H9 (cell line): ENCODE measurements around the gene SLCO6A1. TPM values are rescaled to one million over a fixed set of nuclear protein-coding genes. Genes with fewer than 3 reads are reported as not detected.

Experiments used
- DNase-seq: peaks from one replicate; pipeline ENCODE4 v3.0.0-alpha.2; 2017
- H2AFZ ChIP-seq: one replicate; pipeline ENCODE4 v1.6.1; 2013; ENCODE audit warnings: mild to moderate bottlenecking, low read length, control low read depth, moderate library complexity
- H2AK5ac ChIP-seq: 2 replicates; pipeline ENCODE4 v1.6.1; 2013; ENCODE audit warnings: low read length, control low read depth, mixed read lengths; ENCODE audit not compliant: insufficient read length
- H2BK120ac ChIP-seq: one replicate; pipeline ENCODE4 v1.6.1; 2013; ENCODE audit warnings: low read depth, mild to moderate bottlenecking, low read length, control low read depth, inconsistent platforms; ENCODE audit not compliant: poor library complexity, severe bottlenecking
- H2BK12ac ChIP-seq: 2 replicates; pipeline ENCODE4 v1.6.1; 2013; ENCODE audit warnings: low read length, control low read depth, mixed read lengths, low read depth; ENCODE audit not compliant: insufficient read length
- H2BK15ac ChIP-seq: 2 replicates; pipeline ENCODE4 v1.6.1; 2013; ENCODE audit warnings: low read depth, low read length, control low read depth
- H2BK20ac ChIP-seq: one replicate; pipeline ENCODE4 v1.6.1; 2013; ENCODE audit warnings: low read depth, mild to moderate bottlenecking, low read length, control low read depth, inconsistent platforms; ENCODE audit not compliant: poor library complexity, severe bottlenecking
- H2BK5ac ChIP-seq: 2 replicates; pipeline ENCODE4 v1.6.1; 2013; ENCODE audit warnings: low read length, control low read depth, mixed read lengths; ENCODE audit not compliant: insufficient read length
- H3K14ac ChIP-seq: 2 replicates; pipeline ENCODE4 v1.6.1; 2013; ENCODE audit warnings: low read length, control low read depth; ENCODE audit not compliant: insufficient read depth
- H3K18ac ChIP-seq: 2 replicates; pipeline ENCODE4 v1.6.1; 2013; ENCODE audit warnings: low read depth, mild to moderate bottlenecking, mixed read lengths, low read length, control low read depth; ENCODE audit not compliant: insufficient read length
- H3K23ac ChIP-seq: 2 replicates; pipeline ENCODE4 v1.6.1; 2013; ENCODE audit warnings: low read length, control low read depth, mixed read lengths, low read depth; ENCODE audit not compliant: insufficient read length
- H3K23me2 ChIP-seq: 2 replicates; pipeline ENCODE4 v1.6.1; 2013; ENCODE audit warnings: low read depth, mild to moderate bottlenecking, mixed read lengths, low read length, control low read depth; ENCODE audit not compliant: insufficient read length, poor library complexity, severe bottlenecking
- H3K27ac ChIP-seq: 2 replicates; pipeline ENCODE4 v1.5.1; 2013; ENCODE audit warnings: low read length, control low read depth, mixed read lengths, low read depth; ENCODE audit not compliant: insufficient read length
- H3K27me3 ChIP-seq: 2 replicates; pipeline ENCODE4 v1.6.1; 2013; ENCODE audit warnings: low read length, control low read depth, inconsistent platforms; ENCODE audit not compliant: insufficient read depth
- H3K4ac ChIP-seq: 2 replicates; pipeline ENCODE4 v1.6.1; 2013; ENCODE audit warnings: low read depth, mild to moderate bottlenecking, control low read depth, inconsistent platforms, low read length, moderate library complexity
- H3K4me1 ChIP-seq: 2 replicates; pipeline ENCODE4 v1.6.1; 2013; ENCODE audit warnings: low read length, control low read depth, inconsistent platforms; ENCODE audit not compliant: insufficient read depth
- H3K4me2 ChIP-seq: 2 replicates; pipeline ENCODE4 v1.6.1; 2013; ENCODE audit warnings: low read length, control low read depth, mixed read lengths; ENCODE audit not compliant: insufficient read length, insufficient read depth
- H3K56ac ChIP-seq: 2 replicates; pipeline ENCODE4 v1.6.1; 2013; ENCODE audit warnings: low read depth, mild to moderate bottlenecking, mixed read lengths, low read length, control low read depth; ENCODE audit not compliant: insufficient read length
- H3K79me1 ChIP-seq: 2 replicates; pipeline ENCODE4 v1.6.1; 2013; ENCODE audit warnings: low read depth, mild to moderate bottlenecking, moderate library complexity, low read length, control low read depth, inconsistent platforms; ENCODE audit not compliant: insufficient read depth, poor library complexity, severe bottlenecking
- H3K79me2 ChIP-seq: 2 replicates; pipeline ENCODE4 v1.6.1; 2013; ENCODE audit warnings: low read length, control low read depth, inconsistent platforms; ENCODE audit not compliant: insufficient read depth
- H3K9ac ChIP-seq: 2 replicates; pipeline ENCODE4 v1.6.1; 2013; ENCODE audit warnings: low read length, control low read depth, mixed read lengths; ENCODE audit not compliant: insufficient read length; ENCODE audit errors: extremely low read depth
- H3K9me3 ChIP-seq: one replicate; pipeline ENCODE4 v1.6.1; 2013; ENCODE audit warnings: low read depth, low read length, inconsistent platforms; ENCODE audit not compliant: control insufficient read depth
- H3T11ph ChIP-seq: one replicate; pipeline ENCODE4 v1.6.1; 2013; ENCODE audit warnings: mild to moderate bottlenecking, low read length, control low read depth, inconsistent platforms
- H4K20me1 ChIP-seq: one replicate; pipeline ENCODE4 v1.6.1; 2013; ENCODE audit not compliant: control insufficient read depth, insufficient read length, insufficient read depth
- H4K5ac ChIP-seq: 2 replicates; pipeline ENCODE4 v1.6.1; 2013; ENCODE audit warnings: low read depth, mild to moderate bottlenecking, mixed read lengths, low read length, control low read depth; ENCODE audit not compliant: insufficient read length
- H4K8ac ChIP-seq: replicated peaks from 2 replicates; pipeline ENCODE4 v1.6.1; 2013; ENCODE audit warnings: low read length, control low read depth, mixed read lengths, low read depth; ENCODE audit not compliant: insufficient read length
- H4K91ac ChIP-seq: 2 replicates; pipeline ENCODE4 v1.6.1; 2013; ENCODE audit warnings: low read depth, mild to moderate bottlenecking, moderate library complexity, mixed read lengths, low read length, control low read depth; ENCODE audit not compliant: insufficient read length
- H3K27ac Mint-ChIP-seq, 3 experiments: 2 replicates in 2 of 3; 3 replicates in 1 of 3; pipeline ENCODE4 v1.8.0; 2020 to 2021; ENCODE audit warnings: mixed read lengths in 3 of 3, mild to moderate bottlenecking in 1 of 3, moderate library complexity in 1 of 3
- H3K27me3 Mint-ChIP-seq: 2 replicates; pipeline ENCODE4 v1.8.0; 2021; ENCODE audit warnings: low read depth, mild to moderate bottlenecking, moderate library complexity, mixed read lengths
- H3K36me3 Mint-ChIP-seq, 3 experiments: 2 replicates in 2 of 3; 3 replicates in 1 of 3; pipeline ENCODE4 v1.8.0; 2020 to 2021; ENCODE audit warnings: low read depth in 3 of 3, mixed read lengths in 3 of 3; ENCODE audit not compliant: insufficient read depth in 1 of 3
- H3K4me1 Mint-ChIP-seq, 2 experiments: 2 replicates each; pipeline ENCODE4 v1.8.0; 2020; ENCODE audit warnings: mixed read lengths in 2 of 2
- H3K4me3 Mint-ChIP-seq, 2 experiments: 2 replicates in 1 of 2; 3 replicates in 1 of 2; pipeline ENCODE4 v1.8.0; 2020 to 2021; ENCODE audit warnings: mild to moderate bottlenecking in 2 of 2, mixed read lengths in 2 of 2, moderate library complexity in 1 of 2
- H3K9me3 Mint-ChIP-seq, 2 experiments: 2 replicates in 1 of 2; 3 replicates in 1 of 2; pipeline ENCODE4 v1.8.0; 2020; ENCODE audit warnings: mild to moderate bottlenecking in 2 of 2, mixed read lengths in 2 of 2, moderate library complexity in 1 of 2
- CTCF ChIP-seq: fragments of 200-600 bp; sonication (generic); conservative IDR thresholded peaks from 3 replicates; pipeline ENCODE4 v1.8.0; 2021; ENCODE audit warnings: antibody characterized with exemption, mild to moderate bottlenecking
- WGBS: extraction: QIAGEN DNeasy Blood & Tissue Kit; methylation state at CpG from one replicate; pipeline ENCODE4 v1.1.7; 2013; ENCODE audit warnings: missing lambda C conversion rate, low lambda C conversion rate, mixed read lengths; ENCODE audit not compliant: insufficient read length; ENCODE audit errors: extremely low coverage; 5-methylcytosine and 5-hydroxymethylcytosine counted together
- total RNA-seq: library from RNA; stranded (reverse); gene quantifications from 2 replicates; pipeline ENCODE4 v1.2.1, GENCODE V29; 2021

SLCO6A1 gene
- total RNA-seq, 1 experiment from 2014 or later: 0.46 TPM

GRCh38 chr5:102414448-102414847 lies 84.4 kb downstream of the SLCO6A1 start:
- no peak overlapping the region for H3K18ac ChIP-seq
- H2BK20ac ChIP-seq: no peak overlapping the region
- H3K4ac ChIP-seq: no peak overlapping the region
- no peak overlapping the region for H3K9ac ChIP-seq
- H2AFZ ChIP-seq: no peak overlapping the region
- no peak overlapping the region for H2BK120ac ChIP-seq
- H3K56ac ChIP-seq: no peak overlapping the region
- Mint-ChIP-seq H3K36me3 (no peaks in the 10 kb centered on the region), H3K9me3 (no peaks in the 10 kb centered on the region), H3K4me3 (no peak overlapping the region), H3K4me1 (peaks cover 12 to 17% of the 10 kb centered on the region in 2 experiments), H3K27ac (no peak overlapping the region), H3K27me3 (no peaks in the 10 kb centered on the region)
- H3K79me2 ChIP-seq: no peaks in the 10 kb centered on the region
- no peak overlapping the region for H4K5ac ChIP-seq
- H4K8ac ChIP-seq: no peak overlapping the region
- no peaks in the 10 kb centered on the region for H3K79me1 ChIP-seq
- no peak overlapping the region for H2BK12ac ChIP-seq
- no peak overlapping the region for H3K23ac ChIP-seq
- H3K27me3 ChIP-seq: no peaks in the 10 kb centered on the region
- no peak overlapping the region for H4K91ac ChIP-seq
- no peak overlapping the region for H2BK15ac ChIP-seq
- no peaks in the 10 kb centered on the region for H3K4me1 ChIP-seq
- H3K4me2 ChIP-seq: no peak overlapping the region
- no peak overlapping the region for H3K14ac ChIP-seq
- H3K9me3 ChIP-seq: no peaks in the 10 kb centered on the region
- no peak overlapping the region for H2AK5ac ChIP-seq
- H3K23me2 ChIP-seq: no peaks in the 10 kb centered on the region
- no peak for DNase-seq
- no peak overlapping the region for H2BK5ac ChIP-seq
- no peak for TF ChIP-seq CTCF
- no CpG with 5 or more reads among the region's 6 CpGs for WGBS
- no peak overlapping the region for H3K27ac ChIP-seq
- no peak overlapping the region for H3T11ph ChIP-seq
- no peaks in the 10 kb centered on the region for H4K20me1 ChIP-seq
